Omental fat pad (tissue), 4 donors: ENCODE measurements around the gene TGFA. TPM values are rescaled to one million over a fixed set of nuclear protein-coding genes. Genes with fewer than 3 reads are reported as not detected.

Experiments used
- ATAC-seq: fragments of 150-250 bp; one replicate; pipeline ENCODE4 v1.9.1; 2016; ENCODE audit warnings: mild to moderate bottlenecking, moderate library complexity; ENCODE audit not compliant: low FRiP score
- DNase-seq: peaks from one replicate; pipeline ENCODE4 v3.0.0-alpha.2; 2019; ENCODE audit warnings: low spot score
- CTCF ChIP-seq, 3 donors: fragments of 450-650 bp; IDR thresholded peaks; one replicate each; pipeline ENCODE4 v1.5.1; 2016 to 2017; ENCODE audit warnings: antibody characterized with exemption in 3 of 3, mild to moderate bottlenecking in 3 of 3, moderate library complexity in 2 of 3
- total RNA-seq, 4 donors: library from RNA; depleted of rRNA; stranded (reverse); fragments of >200 nt; gene quantifications; one replicate each; pipeline ENCODE4 v1.1.0, GENCODE V29; 2016

TGFA gene
- 1 to 10 TPM; 1.2 to 4.3 (median 1.9) TPM for total RNA-seq

DNA sequence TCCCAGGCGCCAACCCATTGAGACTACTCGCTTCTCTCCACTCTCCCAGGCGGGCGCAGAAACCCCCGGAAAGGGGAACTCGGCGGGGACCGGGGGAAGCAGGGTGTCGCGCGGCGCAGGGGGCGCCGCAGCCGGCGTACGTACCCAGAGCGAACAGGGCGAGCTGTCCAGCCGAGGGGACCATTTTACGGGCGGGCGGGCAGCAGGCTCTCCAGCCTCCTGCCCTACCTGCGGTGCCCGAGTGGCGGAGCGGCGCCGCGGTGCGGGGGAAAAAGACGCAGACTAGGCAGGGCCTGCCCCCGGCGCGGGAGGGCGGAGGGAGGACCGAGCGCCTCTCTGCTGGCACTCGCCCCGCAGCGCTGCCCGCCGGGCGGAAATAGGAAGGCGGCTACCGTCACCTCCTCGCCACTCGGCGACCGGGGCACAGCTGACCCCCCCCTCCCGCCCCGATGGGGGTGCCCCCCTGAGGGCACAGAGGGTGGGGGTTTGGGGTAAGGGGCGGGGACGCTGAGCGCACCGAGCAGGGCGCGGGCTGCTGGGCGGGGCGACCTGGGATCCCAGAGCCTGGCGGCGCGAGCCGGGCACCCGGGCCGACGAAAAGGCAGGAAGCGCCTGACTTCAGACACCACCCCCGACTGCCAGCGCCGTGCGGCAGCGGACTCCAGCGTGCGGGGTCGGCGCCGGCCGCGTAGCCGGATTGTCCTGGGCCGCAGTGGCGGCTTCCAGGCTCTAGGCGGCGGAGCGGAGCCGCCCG, at the start of gene TGFA:
TGFA (minus strand) TSS at position 243 of the 754 bp plus-strand sequence; CDS start at position 184, 59 bp downstream.
- ATAC-seq, result peak; percentile 90
- no peak for TF ChIP-seq CTCF (IDR thresholded peaks at IDR 0.05)
- DNase-seq, result no peak

GRCh38 chr2:70603066-70603465, 49.4 kb upstream of the TGFA start:
- DNase-seq (no peak), ATAC-seq (no peak)
- TF ChIP-seq CTCF (IDR thresholded peaks at IDR 0.05), result no peak

- no peak for TF ChIP-seq CTCF (IDR thresholded peaks at IDR 0.05)
- no peak for ATAC-seq
- no peak for DNase-seq
Measured at GRCh38 chr2:70598197-70598596, 44.6 kb upstream of the TGFA start.

DNA sequence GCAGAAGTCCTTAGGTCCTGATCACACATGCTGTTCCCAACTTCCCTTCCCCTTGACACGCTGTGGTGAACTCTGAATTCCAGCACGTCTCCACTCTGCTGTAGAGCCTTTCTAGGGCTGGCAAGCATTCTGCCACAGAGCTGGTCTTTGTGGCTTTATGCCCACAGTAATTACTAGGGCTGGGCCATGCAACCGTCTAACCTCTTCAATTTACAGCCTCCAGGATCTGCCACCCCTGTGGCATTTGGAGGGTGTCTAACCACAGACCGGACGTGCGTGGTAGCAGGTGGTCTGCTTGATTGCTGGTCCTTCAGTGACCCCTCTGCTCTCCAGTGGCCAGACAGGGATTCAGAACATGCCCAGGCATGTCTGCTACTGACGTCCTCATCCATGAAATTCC, 43.1 kb upstream of the TGFA start:
- no peak for DNase-seq
- no peak for TF ChIP-seq CTCF (IDR thresholded peaks at IDR 0.05)
- no peak for ATAC-seq

DNA sequence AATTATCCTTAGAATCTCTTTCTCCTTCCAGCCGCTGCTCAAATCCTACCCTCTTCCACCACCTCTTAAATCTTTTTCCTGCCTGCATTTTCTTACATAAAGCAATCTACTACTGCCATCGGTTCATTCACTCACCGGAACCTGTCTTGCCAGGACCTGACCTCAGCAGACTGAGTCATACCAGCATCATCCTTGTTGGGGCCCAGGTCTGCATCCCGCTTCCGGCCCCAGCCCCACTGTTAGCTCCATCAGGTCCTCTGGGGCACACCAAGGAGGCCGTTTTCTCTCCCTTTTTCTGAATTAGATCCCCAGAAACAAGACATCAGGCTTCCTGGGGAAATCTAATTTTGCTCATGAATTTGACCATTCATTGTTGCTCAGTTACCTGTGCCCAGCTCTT, 42.7 kb upstream of the TGFA start:
- TF ChIP-seq CTCF (IDR thresholded peaks at IDR 0.05), result no peak
- ATAC-seq (no peak), DNase-seq (no peak)

DNA sequence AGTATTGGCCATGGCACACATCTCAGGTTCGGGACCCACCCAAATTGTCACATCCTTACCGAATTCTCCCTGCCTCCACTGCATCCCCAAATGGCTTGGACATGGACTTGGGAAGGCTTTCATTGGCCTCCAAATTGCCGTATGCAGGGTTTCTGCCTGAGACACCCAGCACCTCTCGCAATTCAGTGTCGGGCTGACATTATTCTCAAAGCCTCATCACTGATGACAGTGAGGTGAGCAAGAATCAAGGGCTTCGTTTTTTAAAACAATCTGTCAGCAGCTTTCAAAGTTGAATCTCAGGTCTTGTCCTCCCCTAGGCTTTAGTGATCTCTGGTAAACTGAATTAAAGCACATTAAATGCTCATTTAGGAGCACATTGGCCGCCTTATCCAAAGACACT, 29.5 kb upstream of the TGFA start:
- DNase-seq, result no peak
- no peak for ATAC-seq
- TF ChIP-seq CTCF (IDR thresholded peaks at IDR 0.05), result no peak

- no peak for DNase-seq
- no peak for TF ChIP-seq CTCF (IDR thresholded peaks at IDR 0.05)
- ATAC-seq, result no peak
Measured at GRCh38 chr2:70580352-70580751, 26.7 kb upstream of the TGFA start.
